GM18951 (cell line): ENCODE measurements around the gene ARGLU1.

Experiments used
- POLR2A ChIP-seq: IDR thresholded peaks from 4 replicates; pipeline ENCODE4 v1.6.1; 2011; ENCODE audit warnings: mild to moderate bottlenecking; ENCODE audit not compliant: insufficient read length, insufficient read depth; ENCODE audit errors: extremely low read depth
- in situ Hi-C: fragments of 300-500 bp; cut with MboI; formaldehyde crosslinking; loops from one replicate; pipeline ENCODE4 v1.12.0; 2022; ENCODE audit warnings: low sequenced_read_pairs, mixed read lengths, inconsistent platforms; ENCODE audit not compliant: unreplicated experiment

ARGLU1 gene

DNA sequence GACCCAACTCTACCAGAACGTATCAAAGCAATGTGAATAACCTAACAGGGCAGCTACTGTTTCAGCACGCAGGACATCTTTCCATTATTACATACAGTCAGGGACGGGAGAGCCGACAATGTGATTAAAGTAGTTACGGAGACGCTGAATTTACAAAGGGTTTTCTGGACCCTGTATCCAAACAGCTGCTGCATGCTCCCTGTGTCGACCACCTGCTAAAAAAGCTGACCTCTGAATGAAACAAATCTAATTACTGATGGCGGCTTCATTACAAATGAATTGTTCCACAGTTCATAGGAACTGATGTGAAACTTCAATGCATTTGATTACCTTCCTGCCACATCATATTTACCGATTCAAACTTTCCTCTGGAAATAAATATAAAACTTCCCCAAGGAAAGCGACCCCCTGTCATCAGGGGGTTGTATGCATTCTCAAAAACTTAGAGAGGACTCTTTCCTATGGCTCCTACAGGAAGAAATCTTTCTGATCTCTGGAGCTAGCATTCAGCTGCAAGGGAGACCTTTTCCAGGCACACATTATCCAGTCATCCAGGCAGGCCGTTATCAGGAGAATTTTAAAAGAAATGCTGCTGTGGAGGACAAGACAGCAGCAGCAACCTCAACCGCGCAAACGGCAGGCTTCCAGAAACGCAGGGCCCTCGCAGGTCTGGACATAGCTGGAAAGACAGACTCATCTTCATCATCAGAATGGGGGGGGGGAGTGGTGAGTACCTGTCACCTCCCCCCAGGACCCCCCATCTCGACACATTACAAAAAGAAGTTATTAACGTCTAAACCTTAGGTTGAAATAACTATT is 35.6 kb downstream of the ARGLU1 start:
- in situ Hi-C loops, result loop anchor here (25.0 kb wide), 1 partner anchor 445 kb away; no protein-coding TSS in a partner anchor
- TF ChIP-seq POLR2A, result no peak

DNA sequence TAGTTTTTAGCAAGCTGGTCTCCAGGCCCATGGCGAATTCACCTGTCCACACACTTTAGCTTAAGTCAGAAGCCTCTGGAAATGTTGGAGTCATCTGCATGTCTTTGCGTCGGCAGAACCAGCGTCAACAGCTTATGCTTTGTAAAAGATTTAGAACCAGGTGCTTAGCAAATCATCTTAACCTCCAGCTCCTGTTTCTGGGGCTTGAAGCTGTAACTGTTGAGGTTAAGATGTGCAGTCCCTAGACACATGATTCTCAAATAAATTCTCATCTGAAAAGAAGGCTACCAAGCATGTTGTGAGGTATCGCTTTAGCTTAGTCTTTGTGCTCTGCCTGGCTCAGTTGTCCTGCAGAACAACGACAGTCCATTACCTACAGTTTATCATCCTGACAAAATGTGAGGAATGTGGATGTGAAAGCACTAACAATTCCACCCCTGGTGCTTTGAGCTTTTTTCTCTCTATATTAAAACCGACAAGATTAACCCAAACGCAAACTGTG is 36.9 kb downstream of the ARGLU1 start:
- TF ChIP-seq POLR2A, result no peak
- in situ Hi-C loops, result loop anchor here (25.0 kb wide), 1 partner anchor 444 kb away; no protein-coding TSS in a partner anchor

DNA sequence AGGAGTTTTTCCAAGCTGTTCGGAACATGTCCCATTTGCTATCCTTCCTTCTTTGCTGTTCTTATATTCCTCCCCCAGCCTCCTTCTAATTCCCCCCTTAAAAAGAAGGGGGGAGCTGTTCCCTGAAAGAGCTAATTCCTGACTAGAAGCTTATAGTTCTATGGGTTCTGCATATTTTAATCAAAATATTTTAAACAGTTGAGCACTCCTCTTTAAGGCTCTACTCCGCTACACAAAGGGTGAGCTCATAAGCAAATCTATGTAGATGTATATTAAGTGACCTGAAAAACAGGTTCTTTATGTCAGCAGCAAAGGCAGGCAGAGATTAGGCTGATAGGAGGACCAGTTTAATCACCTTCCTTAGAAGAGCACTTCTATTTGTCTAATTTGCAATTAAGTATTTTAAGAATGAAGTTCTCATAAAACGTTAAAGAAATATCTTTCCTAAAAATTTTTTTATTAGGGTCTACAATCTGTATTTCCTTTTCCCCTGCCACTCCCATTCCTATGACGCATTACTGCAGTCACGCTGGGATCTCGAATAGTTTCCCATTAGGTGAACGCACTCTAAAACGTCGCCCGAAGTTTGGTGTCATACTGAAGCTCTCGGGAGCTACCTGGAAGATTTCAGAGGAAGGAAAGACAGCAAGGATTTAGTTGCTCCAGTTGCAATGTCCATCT is 37.6 kb downstream of the ARGLU1 start:
- no peak for TF ChIP-seq POLR2A
- in situ Hi-C loops, result loop anchor here (25.0 kb wide), 1 partner anchor 443 kb away; no protein-coding TSS in a partner anchor

DNA sequence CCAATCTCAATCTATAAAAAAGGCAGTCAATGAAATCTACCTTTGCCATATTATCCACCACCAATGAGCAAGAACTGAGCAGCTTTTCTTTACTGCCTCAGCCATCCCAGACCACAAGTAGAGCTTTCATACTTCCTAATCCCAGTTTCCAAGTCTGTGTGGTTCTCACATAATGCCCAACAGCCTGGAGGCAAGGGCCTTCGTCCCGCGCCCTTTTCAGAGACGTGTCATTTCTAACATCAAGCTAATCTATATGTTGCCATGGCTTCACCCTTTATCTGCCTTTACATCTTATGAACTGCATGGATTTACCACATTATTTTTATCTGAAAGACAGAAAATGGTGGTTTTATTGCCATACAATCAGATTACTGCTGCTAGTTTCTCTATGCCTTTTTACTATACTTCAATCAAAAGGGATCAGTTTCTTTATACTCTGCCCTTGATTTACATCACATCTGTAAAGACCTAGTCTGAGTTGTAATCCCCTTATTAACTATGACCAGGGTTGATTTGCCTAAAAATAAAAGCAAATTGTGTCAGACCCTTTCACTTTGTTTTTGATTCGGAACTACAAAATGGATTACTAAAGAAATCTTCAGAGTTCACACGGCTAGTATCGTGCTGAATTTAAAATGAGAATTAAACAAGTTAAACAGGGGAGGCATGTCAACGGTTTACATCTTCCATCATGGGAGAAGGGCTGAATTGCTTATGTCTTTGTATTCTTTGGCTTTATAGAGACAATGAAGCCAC is 38.3 kb downstream of the ARGLU1 start:
- in situ Hi-C loops, result loop anchor here (25.0 kb wide), 1 partner anchor 442 kb away; no protein-coding TSS in a partner anchor
- no peak for TF ChIP-seq POLR2A

DNA sequence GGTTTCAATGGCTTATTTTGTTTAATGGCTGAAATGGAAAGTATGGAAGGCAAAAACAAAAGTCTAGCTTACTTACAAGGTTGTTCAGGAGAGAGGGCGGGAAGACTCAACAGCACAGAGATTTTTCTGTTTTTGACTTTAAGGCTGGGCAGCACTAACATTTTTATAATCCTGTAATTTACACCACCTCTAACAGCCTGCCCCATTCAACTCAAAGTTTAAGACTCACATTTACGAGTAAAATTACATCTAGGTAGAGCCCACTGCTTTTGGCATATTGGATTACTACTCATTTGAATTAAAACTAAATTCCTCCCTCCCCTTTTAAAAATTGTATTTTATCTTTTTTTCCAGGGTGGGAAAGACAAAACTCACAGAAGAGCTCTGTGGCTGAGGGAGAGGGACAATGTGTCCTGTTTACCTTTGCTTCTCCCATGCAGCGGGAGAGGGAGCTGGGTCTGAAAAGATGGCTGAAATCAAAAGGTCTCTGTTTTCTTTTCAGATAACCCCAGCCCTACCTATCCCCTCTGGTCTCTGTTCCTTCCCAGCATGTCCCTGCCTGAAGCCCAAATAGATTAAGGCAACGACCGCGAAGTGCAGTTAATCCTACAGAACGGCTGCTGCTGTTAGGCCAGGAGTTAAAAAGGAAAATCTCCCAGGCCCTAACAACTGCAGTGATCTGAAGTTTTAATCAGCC is 39.1 kb downstream of the ARGLU1 start:
- in situ Hi-C loops, result loop anchor here (25.0 kb wide), 1 partner anchor 442 kb away; no protein-coding TSS in a partner anchor
- no peak for TF ChIP-seq POLR2A

DNA sequence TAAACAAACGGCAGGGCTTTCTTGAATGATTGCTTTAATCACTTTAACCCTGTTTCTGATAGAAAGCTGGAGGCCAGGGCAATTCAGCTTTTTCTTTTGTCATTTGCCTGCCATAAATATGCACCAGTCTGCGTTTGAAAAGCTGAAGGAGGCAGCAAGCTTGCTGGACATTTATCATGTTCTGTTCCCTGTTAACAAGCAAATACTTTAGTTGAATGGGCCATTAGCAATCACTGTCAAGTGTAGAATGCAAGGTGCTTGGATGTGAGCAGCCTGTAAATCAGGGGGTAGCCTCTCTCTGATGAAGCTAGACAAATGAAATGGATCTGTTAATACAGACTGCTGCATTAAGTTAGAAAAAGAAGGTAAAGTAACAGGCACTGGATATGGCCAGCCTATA is 40.1 kb downstream of the ARGLU1 start:
- in situ Hi-C loops, result loop anchor here (25.0 kb wide), 1 partner anchor 441 kb away; no protein-coding TSS in a partner anchor

DNA sequence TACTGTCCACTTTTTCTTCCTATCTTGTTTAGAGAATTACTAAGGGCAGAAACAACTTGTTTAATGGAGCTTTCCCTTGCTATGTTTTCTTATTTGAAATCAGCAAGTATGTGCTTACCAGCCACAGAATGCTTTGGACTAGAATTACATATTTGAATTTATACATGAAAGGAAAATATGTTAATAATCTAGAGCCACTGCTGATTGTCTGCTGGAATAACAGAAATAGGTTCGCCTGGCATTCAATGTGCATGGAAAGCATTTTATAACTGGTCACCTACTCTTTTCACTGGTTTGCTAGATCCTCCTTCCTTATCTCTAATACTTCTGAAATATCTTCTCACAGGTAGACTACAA is 40.5 kb downstream of the ARGLU1 start:
- TF ChIP-seq POLR2A, result no peak
- in situ Hi-C loops, result loop anchor here (25.0 kb wide), 1 partner anchor 440 kb away; no protein-coding TSS in a partner anchor

More for the DNA sequence above, 40.1 kb downstream of the ARGLU1 start:
- TF ChIP-seq POLR2A, result no peak

DNA sequence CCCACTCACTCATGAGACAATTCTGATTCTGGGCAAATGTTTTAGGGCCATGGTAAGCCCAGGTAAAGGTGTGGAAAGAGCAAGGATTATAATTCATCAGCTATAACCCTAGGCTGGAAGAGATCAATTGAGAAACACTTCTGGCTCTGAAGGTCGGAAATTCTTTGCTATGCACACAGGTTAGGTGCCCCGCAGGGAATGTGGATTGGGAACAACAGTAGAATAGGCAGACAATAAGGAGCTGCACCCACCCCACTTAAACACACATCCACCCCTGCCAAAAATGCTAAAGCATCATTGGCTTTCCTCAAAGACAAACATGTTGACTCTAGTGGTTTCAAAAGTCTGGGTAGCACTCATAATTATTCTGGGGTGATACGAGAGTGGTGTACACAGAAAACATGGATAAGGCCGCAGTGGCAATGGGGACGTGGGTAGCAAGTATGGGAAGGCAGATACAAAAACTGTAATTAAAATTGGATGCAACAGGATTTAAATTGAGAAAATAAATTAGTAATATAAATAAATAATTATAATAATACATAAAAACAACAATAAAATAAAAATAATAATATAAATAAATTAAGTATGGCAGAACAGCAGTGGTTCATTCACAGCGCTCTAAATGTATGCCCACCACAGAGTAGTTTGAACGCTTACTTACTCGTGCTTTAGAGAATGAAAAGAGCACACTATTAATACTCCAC is 41.0 kb downstream of the ARGLU1 start:
- no peak for TF ChIP-seq POLR2A
- in situ Hi-C loops, result loop anchor here (25.0 kb wide), 1 partner anchor 440 kb away; no protein-coding TSS in a partner anchor

DNA sequence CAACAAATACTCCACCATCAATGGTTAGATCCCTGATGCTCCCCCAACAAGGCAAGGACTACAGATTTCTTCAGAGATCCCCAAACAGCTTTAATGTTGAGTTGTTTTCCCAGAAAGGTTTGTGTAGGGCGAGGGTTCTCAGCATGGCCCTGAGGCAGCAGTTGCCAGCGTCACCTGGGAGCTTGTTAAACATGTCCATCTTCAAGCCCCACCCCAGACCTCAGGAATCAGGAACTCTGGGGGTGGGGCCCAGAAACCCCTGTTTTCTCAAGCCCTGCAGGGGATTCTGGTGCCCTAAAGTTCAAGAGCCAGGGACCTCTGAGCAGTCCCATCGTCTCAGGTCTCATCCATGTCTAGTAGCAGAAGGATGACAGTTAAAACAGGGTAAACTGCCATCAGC is 42.1 kb downstream of the ARGLU1 start:
- no peak for TF ChIP-seq POLR2A
- in situ Hi-C loops, result loop anchor here (25.0 kb wide), 1 partner anchor 439 kb away; no protein-coding TSS in a partner anchor

DNA sequence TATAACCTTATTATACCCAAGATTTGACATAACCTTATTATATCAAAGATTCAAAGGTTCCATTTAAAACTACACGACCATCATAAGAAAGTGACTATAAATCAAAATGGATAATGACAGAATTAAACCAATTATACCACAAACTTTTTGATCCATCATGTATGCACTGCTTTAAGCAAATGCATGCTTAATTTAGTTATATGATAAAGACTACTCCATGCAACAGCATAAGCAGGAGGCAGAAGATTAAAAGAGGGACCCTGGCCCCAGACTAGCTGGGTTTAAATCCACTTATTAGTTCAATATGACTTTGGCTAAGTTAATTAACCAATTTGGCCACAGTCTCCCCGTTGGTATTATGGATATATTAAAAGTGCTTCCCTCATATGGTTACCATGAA is 43.8 kb downstream of the ARGLU1 start:
- no peak for TF ChIP-seq POLR2A
- in situ Hi-C loops, result no loop called here

DNA sequence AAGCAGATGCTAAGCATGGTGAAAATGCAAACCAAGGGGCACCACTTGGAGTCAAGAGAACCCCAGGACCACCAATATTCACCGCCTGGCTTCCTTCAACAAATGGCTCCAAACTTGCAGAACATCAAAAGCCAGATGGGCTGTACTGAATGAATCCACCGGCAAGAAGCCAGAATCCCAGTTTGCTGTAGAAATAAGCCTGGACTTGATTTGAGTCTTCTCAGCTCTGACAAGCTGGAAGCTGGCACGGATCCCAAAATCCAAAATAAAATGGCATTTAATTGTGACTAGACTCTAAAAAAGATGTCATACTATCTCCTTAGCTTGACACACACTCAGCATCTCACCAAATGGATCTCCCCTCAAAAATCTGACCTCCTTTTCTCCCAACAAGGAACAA is 44.4 kb downstream of the ARGLU1 start:
- in situ Hi-C loops, result no loop called here
- TF ChIP-seq POLR2A, result no peak
